Measurements from ENCODE around the gene EMX1.

DNA sequence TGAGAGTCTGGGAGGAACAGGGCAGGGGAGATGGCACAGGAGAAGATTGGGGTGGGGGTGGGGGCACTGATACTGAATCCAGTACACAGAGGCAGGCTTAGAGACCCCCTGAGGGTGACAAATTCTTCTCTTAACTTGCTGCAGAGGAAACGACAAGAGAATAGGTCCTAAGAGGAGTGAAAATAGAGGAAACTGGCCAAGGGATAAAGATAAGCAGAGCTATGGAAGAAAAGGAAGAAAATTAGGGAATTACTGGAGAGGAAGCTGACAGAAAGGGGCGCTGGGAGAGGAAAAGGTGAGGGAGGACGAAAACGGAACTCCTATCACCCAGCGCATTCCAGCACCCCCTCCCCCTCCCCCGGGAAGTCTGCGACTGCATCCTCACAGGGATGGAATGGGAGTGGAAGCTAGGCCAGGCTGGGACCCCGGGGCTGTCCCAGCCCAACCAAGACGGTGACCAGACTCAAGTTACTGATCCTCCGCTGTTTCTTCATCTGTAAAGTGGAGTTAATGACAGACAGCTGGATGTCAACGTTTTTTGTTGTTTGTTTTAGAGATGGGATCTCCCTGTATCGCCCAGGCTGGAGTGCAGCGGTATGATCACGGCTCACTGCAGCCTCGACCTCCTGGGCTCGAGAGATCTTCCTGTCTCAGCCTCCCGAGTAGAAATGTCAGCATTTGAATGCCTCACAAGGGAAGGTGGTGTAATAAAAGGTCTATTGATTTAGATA lies 2.6 kb upstream of the EMX1 start:
- TF ChIP-seq, protein P1, sequence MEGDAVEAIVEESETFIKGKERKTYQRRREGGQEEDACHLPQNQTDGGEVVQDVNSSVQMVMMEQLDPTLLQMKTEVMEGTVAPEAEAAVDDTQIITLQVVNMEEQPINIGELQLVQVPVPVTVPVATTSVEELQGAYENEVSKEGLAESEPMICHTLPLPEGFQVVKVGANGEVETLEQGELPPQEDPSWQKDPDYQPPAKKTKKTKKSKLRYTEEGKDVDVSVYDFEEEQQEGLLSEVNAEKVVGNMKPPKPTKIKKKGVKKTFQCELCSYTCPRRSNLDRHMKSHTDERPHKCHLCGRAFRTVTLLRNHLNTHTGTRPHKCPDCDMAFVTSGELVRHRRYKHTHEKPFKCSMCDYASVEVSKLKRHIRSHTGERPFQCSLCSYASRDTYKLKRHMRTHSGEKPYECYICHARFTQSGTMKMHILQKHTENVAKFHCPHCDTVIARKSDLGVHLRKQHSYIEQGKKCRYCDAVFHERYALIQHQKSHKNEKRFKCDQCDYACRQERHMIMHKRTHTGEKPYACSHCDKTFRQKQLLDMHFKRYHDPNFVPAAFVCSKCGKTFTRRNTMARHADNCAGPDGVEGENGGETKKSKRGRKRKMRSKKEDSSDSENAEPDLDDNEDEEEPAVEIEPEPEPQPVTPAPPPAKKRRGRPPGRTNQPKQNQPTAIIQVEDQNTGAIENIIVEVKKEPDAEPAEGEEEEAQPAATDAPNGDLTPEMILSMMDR (IDR thresholded peaks at IDR 0.05) = no peak
- TF ChIP-seq POLR2A (IDR thresholded peaks at IDR 0.05) = no peak

Data from Peyer's patch (tissue), 4 donors.